ENCODE measurements around the gene ADCK1.

The ADCK1 gene

DNA sequence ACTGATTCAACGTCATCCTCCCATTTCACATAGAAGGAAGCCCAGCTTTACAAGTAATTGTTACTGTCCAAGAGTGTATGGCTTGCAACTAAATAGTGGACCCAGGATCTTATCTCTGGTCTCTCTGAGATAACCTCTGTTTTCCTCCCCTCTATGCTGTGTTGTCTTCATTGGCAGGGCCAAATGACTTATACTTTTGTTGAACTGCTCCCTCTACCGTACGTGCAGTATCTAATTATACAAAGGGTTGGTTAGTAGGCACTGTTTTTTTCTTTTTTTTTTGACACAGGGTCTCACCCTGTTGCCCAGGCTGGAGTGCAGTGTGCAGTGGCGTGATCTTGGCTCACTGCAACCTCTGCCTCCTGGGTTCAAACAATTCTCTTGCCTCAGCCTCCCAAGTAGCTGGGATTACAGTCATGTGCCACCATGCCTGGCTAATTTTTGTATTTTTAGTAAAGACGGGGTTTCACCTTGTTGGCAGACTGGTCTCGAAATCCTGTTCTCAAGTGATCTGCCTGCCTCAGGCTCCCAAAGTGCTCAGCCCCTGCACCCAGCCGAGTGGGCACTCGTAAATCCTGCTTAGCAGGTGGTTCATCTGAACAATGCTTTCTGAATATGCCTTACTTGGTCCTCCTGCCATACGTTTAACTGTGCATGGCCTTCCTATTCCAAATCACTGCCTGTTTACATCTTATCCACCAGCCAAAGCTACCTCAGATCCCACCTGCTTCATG is 162.1 kb downstream of the ADCK1 start:
- Histone ChIP-seq H3K27ac (ENCODE audit: low read depth, low read length) (no peak overlapping the region), H3K23ac (ENCODE audit: low read length) (no peak overlapping the region), H4K8ac (ENCODE audit: low read depth, low read length) (no peak overlapping the region), H3K9ac (ENCODE audit: low read length) (no peak overlapping the region), H4K12ac (ENCODE audit: low read depth, low read length) (no peak overlapping the region), H3K36me3 (ENCODE audit: control insufficient read depth in 1 of 2, insufficient read depth in 2 of 2, low read length in 2 of 2) (no peaks in the 10 kb centered on the region), H2AFZ (ENCODE audit: insufficient read depth, low read length, poor library complexity) (no peak overlapping the region), H3K79me1 (ENCODE audit: low read length) (no peaks in the 10 kb centered on the region), H2BK5ac (ENCODE audit: low read depth, low read length, poor library complexity) (no peak overlapping the region), H3K4me1 (ENCODE audit: control insufficient read depth in 1 of 2, insufficient read depth in 2 of 2, low read length in 2 of 2) (no peaks in the 10 kb centered on the region), H3K9me3 (ENCODE audit: insufficient read depth, low read depth, low read length) (peaks cover under 1% of the 10 kb centered on the region), H3K18ac (ENCODE audit: low read length) (no peak overlapping the region), H2BK120ac (ENCODE audit: insufficient read depth, low read length, poor library complexity) (no peak overlapping the region), H2AK5ac (ENCODE audit: low read length) (no peak overlapping the region), H3K14ac (ENCODE audit: low read length) (no peak overlapping the region), H3K4me3 (ENCODE audit: low read depth, low read length) (no peak overlapping the region), H3K4ac (ENCODE audit: low read depth, low read length) (no peak overlapping the region), H3K79me2 (ENCODE audit: control insufficient read depth, insufficient read depth, low read length, poor library complexity) (no peaks in the 10 kb centered on the region), H2BK12ac (ENCODE audit: low read length) (no peak overlapping the region), H3K4me2 (ENCODE audit: low read length) (no peak overlapping the region), H3K27me3 (ENCODE audit: insufficient read depth, low read length) (peaks cover 3% of the 10 kb centered on the region), H4K91ac (ENCODE audit: low read depth, low read length) (no peak overlapping the region)
- peak in 1 of 2 donors; percentile 64 for DNase-seq
- WGBS (ENCODE audit: extremely low coverage, insufficient coverage, insufficient read length), result no CpG with 5 or more reads among the region's 9 CpGs

DNA sequence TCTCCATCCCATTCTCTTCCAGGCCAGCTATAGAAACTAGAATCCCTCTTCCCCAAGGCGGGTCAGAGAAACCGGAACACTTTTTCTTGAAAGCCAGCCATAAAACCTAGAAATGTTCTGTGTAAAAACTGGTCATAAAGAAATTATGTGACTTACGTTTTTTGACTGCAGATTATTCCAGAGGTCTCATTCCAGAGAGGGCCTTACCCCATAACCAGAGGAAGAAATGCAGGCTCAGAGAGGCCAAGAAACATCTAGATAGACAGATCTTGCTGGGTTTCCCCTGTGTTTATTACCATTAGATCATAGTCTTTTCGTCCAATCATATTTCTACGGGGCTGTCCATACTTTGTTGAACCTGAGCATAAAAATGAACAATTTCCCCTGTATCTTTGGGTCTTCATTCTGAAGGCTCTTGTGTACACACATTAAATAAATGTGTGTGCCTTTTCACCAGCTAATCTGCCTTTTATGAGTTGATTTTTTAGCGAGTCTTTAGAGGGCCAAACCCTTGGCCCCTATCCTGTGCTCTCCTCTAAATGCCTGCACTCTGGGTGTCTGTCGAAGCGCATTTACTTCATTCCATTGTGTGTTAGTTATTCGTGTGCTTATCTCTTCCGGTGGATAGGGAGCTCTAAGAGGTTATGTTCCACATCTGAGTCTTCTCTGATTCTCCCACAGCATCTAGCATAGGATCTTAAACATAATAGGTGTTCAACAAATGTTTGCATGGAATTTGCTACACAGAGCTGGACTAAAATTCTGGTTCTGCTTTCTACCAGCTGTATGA is 163.0 kb downstream of the ADCK1 start:
- no peak overlapping the region for H3K27ac ChIP-seq (ENCODE audit: low read depth, low read length)
- no peak overlapping the region for H3K18ac ChIP-seq (ENCODE audit: low read length)
- H2AK5ac ChIP-seq (ENCODE audit: low read length), result no peak overlapping the region
- H2BK5ac ChIP-seq (ENCODE audit: low read depth, low read length, poor library complexity), result no peak overlapping the region
- no peak overlapping the region for H3K4me2 ChIP-seq (ENCODE audit: low read length)
- H3K79me1 ChIP-seq (ENCODE audit: low read length), result no peaks in the 10 kb centered on the region
- no peak overlapping the region for H2BK12ac ChIP-seq (ENCODE audit: low read length)
- H3K36me3 ChIP-seq (ENCODE audit: control insufficient read depth in 1 of 2, insufficient read depth in 2 of 2, low read length in 2 of 2), result no peaks in the 10 kb centered on the region
- no peak overlapping the region for H3K23ac ChIP-seq (ENCODE audit: low read length)
- no peak overlapping the region for H3K4ac ChIP-seq (ENCODE audit: low read depth, low read length)
- H2AFZ ChIP-seq (ENCODE audit: insufficient read depth, low read length, poor library complexity), result no peak overlapping the region
- DNase-seq, result peak; percentile 71 to 89
- no peak overlapping the region for H4K12ac ChIP-seq (ENCODE audit: low read depth, low read length)
- H3K14ac ChIP-seq (ENCODE audit: low read length), result no peak overlapping the region
- peaks cover 3% of the 10 kb centered on the region for H3K27me3 ChIP-seq (ENCODE audit: insufficient read depth, low read length)
- H3K9me3 ChIP-seq (ENCODE audit: insufficient read depth, low read depth, low read length), result peaks cover 1% of the 10 kb centered on the region
- H2BK120ac ChIP-seq (ENCODE audit: insufficient read depth, low read length, poor library complexity), result no peak overlapping the region
- no peak overlapping the region for H3K9ac ChIP-seq (ENCODE audit: low read length)
- no peaks in the 10 kb centered on the region for H3K79me2 ChIP-seq (ENCODE audit: control insufficient read depth, insufficient read depth, low read length, poor library complexity)
- H3K4me3 ChIP-seq (ENCODE audit: low read depth, low read length), result no peak overlapping the region
- H4K91ac ChIP-seq (ENCODE audit: low read depth, low read length), result no peak overlapping the region
- no CpG with 5 or more reads among the region's 10 CpGs for WGBS (ENCODE audit: extremely low coverage, insufficient coverage, insufficient read length)
- no peaks in the 10 kb centered on the region for H3K4me1 ChIP-seq (ENCODE audit: control insufficient read depth in 1 of 2, insufficient read depth in 2 of 2, low read length in 2 of 2)
- H4K8ac ChIP-seq (ENCODE audit: low read depth, low read length), result no peak overlapping the region

DNA sequence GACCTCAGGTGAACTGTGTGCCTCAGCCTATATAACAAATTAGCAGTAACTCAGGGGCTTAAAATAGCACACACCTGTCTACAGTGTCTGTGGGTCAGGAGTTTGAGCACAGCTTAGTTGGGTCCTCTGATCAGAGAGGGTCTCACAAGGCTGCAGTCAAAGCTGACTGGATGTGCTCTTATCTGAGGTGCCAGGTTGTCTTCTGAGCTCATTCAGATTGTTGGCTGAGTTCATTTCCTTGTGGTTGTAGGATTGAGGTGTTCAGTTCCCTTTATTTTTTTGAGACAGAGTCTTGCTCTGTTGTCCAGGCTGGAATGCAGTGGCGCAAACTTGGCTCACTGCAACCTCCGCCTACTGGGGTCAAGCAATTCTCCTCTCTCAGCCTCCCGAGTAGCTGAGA is 164.7 kb downstream of the ADCK1 start:
- Histone ChIP-seq H4K91ac (ENCODE audit: low read depth, low read length) (no peak overlapping the region), H3K23ac (ENCODE audit: low read length) (no peak overlapping the region), H3K4me1 (ENCODE audit: control insufficient read depth in 1 of 2, insufficient read depth in 2 of 2, low read length in 2 of 2) (no peaks in the 10 kb centered on the region), H3K18ac (ENCODE audit: low read length) (no peak overlapping the region), H2BK12ac (ENCODE audit: low read length) (no peak overlapping the region), H3K9me3 (ENCODE audit: insufficient read depth, low read depth, low read length) (peaks cover 1% of the 10 kb centered on the region), H3K79me2 (ENCODE audit: control insufficient read depth, insufficient read depth, low read length, poor library complexity) (no peaks in the 10 kb centered on the region), H2BK120ac (ENCODE audit: insufficient read depth, low read length, poor library complexity) (no peak overlapping the region), H3K4me2 (ENCODE audit: low read length) (no peak overlapping the region), H3K4ac (ENCODE audit: low read depth, low read length) (no peak overlapping the region), H3K27ac (ENCODE audit: low read depth, low read length) (no peak overlapping the region), H3K36me3 (ENCODE audit: control insufficient read depth in 1 of 2, insufficient read depth in 2 of 2, low read length in 2 of 2) (no peaks in the 10 kb centered on the region), H2AK5ac (ENCODE audit: low read length) (no peak overlapping the region), H3K27me3 (ENCODE audit: insufficient read depth, low read length) (peaks cover 3% of the 10 kb centered on the region), H3K4me3 (ENCODE audit: low read depth, low read length) (no peak overlapping the region), H4K8ac (ENCODE audit: low read depth, low read length) (no peak overlapping the region), H3K9ac (ENCODE audit: low read length) (no peak overlapping the region), H2BK5ac (ENCODE audit: low read depth, low read length, poor library complexity) (no peak overlapping the region), H2AFZ (ENCODE audit: insufficient read depth, low read length, poor library complexity) (no peak overlapping the region), H4K12ac (ENCODE audit: low read depth, low read length) (no peak overlapping the region), H3K14ac (ENCODE audit: low read length) (no peak overlapping the region), H3K79me1 (ENCODE audit: low read length) (no peaks in the 10 kb centered on the region)
- WGBS (ENCODE audit: extremely low coverage, insufficient coverage, insufficient read length), result no CpG with 5 or more reads among the region's 3 CpGs
- no peak for DNase-seq

DNA sequence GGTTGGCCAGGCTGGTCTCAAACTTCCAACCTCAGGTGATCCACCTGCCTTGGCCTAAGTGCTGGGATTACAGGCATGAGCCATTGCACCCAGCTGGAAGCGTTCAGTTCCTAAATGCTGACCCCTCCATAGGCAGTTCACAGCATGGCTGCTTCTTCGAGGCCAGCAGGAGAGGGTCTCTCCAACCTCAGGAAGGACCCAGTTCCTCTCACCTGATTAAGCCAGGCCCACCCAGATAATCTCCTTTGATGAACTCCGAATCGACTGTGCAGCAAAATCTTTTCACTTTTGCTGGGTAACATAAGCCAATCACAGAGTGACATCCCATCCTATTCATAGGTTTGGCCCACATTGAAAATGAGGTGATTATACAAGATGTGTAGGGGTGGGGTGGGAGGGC is 165.1 kb downstream of the ADCK1 start:
- H3K4me1 ChIP-seq (ENCODE audit: control insufficient read depth in 1 of 2, insufficient read depth in 2 of 2, low read length in 2 of 2), result no peaks in the 10 kb centered on the region

More for the DNA sequence above, 165.1 kb downstream of the ADCK1 start:
- no peak for DNase-seq
- no peak overlapping the region for H3K4ac ChIP-seq (ENCODE audit: low read depth, low read length)
- H2BK120ac ChIP-seq (ENCODE audit: insufficient read depth, low read length, poor library complexity), result no peak overlapping the region
- WGBS (ENCODE audit: extremely low coverage, insufficient coverage, insufficient read length), result no CpG with 5 or more reads among the region's 4 CpGs
- H3K4me3 ChIP-seq (ENCODE audit: low read depth, low read length), result no peak overlapping the region
- H3K9me3 ChIP-seq (ENCODE audit: insufficient read depth, low read depth, low read length), result peaks cover 1% of the 10 kb centered on the region
- H4K8ac ChIP-seq (ENCODE audit: low read depth, low read length), result no peak overlapping the region
- no peak overlapping the region for H3K23ac ChIP-seq (ENCODE audit: low read length)
- no peak overlapping the region for H2BK12ac ChIP-seq (ENCODE audit: low read length)
- H2BK5ac ChIP-seq (ENCODE audit: low read depth, low read length, poor library complexity), result no peak overlapping the region
- no peak overlapping the region for H3K18ac ChIP-seq (ENCODE audit: low read length)
- H3K9ac ChIP-seq (ENCODE audit: low read length), result no peak overlapping the region
- no peaks in the 10 kb centered on the region for H3K36me3 ChIP-seq (ENCODE audit: control insufficient read depth in 1 of 2, insufficient read depth in 2 of 2, low read length in 2 of 2)
- H3K79me1 ChIP-seq (ENCODE audit: low read length), result no peaks in the 10 kb centered on the region
- H3K14ac ChIP-seq (ENCODE audit: low read length), result no peak overlapping the region
- H3K79me2 ChIP-seq (ENCODE audit: control insufficient read depth, insufficient read depth, low read length, poor library complexity), result no peaks in the 10 kb centered on the region
- H3K27me3 ChIP-seq (ENCODE audit: insufficient read depth, low read length), result peaks cover 3% of the 10 kb centered on the region
- H3K27ac ChIP-seq (ENCODE audit: low read depth, low read length), result no peak overlapping the region
- H4K12ac ChIP-seq (ENCODE audit: low read depth, low read length), result no peak overlapping the region
- no peak overlapping the region for H4K91ac ChIP-seq (ENCODE audit: low read depth, low read length)
- no peak overlapping the region for H2AFZ ChIP-seq (ENCODE audit: insufficient read depth, low read length, poor library complexity)
- H3K4me2 ChIP-seq (ENCODE audit: low read length), result no peak overlapping the region
- no peak overlapping the region for H2AK5ac ChIP-seq (ENCODE audit: low read length)
